GM19099 (cell line): ENCODE data around the gene CRYBG3.

ENCODE experiments used
- POLR2A ChIP-seq: IDR thresholded peaks from 3 replicates; pipeline ENCODE4 v1.6.1; 2011; ENCODE audit warnings: low read depth; ENCODE audit not compliant: insufficient read length; ENCODE audit errors: extremely low read depth

CRYBG3 gene

GRCh38 chr3:97988784-97989568 lies 167.2 kb downstream of the CRYBG3 start:
- TF ChIP-seq POLR2A: no peak

GRCh38 chr3:97990624-97991292 lies 168.9 kb downstream of the CRYBG3 start:
- TF ChIP-seq POLR2A: no peak

- no peak for TF ChIP-seq POLR2A
Measured at GRCh38 chr3:97991293-97991682, 169.5 kb downstream of the CRYBG3 start.

GRCh38 chr3:97992547-97993173 lies 170.8 kb downstream of the CRYBG3 start:
- TF ChIP-seq POLR2A: no peak

- no peak for TF ChIP-seq POLR2A
Measured at GRCh38 chr3:97993526-97993925, 171.7 kb downstream of the CRYBG3 start.

- no peak for TF ChIP-seq POLR2A
Measured at GRCh38 chr3:97994328-97994945, 172.6 kb downstream of the CRYBG3 start.
